Measurements from ENCODE around the gene CARM1. TPM values are rescaled to one million over a fixed set of nuclear protein-coding genes. Genes with fewer than 3 reads are reported as not detected.
"Not testable (repeated sequence)": the region's sequence is repeated elsewhere in the genome, so short reads cannot be mapped to it uniquely, and the experiment has no call there.

Gene CARM1
- polyA plus RNA-seq, 1 experiment, result 33.7 TPM

DNA sequence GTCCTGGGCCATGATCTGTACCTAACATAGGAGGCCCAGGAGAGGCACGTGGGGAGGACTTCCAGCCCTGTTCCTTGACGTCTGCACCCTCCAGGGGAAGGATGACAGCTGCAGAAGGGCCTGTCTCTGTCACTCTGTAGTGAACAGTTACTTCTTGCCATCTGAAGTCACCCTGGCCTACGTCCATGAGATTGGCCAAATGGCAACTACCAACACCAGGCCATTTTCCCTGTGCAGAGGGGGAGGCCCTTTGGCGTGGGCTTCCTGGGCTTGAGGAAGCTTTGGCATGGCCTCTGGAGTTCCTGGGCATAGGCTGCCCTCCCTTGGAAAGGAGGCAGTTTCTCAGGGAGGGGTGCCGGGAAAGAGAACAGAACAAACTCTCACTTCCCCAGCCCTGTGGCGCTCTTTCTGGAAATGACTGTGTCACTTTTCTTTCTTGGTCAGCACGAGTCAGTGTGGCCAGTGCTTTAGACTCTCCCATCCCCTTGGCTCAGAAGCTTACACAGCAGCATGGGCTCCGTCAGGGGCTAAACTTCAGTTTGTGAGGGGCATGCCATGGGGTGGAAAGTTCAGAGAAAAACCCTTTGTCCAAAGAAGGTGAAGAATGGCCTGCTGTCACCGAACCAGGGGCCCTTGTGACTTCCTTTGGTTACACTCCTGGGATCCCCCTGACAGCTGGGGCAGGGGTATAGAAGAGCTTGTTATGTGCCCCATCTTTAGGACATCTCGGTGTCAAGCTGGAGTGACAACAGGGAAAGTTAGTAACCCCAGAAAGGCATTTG, 5.3 kb downstream of the CARM1 start:
- H3K4me3 ChIP-seq (ENCODE audit: low read depth, low read length), result no peak overlapping the region
- TF ChIP-seq, protein P1, sequence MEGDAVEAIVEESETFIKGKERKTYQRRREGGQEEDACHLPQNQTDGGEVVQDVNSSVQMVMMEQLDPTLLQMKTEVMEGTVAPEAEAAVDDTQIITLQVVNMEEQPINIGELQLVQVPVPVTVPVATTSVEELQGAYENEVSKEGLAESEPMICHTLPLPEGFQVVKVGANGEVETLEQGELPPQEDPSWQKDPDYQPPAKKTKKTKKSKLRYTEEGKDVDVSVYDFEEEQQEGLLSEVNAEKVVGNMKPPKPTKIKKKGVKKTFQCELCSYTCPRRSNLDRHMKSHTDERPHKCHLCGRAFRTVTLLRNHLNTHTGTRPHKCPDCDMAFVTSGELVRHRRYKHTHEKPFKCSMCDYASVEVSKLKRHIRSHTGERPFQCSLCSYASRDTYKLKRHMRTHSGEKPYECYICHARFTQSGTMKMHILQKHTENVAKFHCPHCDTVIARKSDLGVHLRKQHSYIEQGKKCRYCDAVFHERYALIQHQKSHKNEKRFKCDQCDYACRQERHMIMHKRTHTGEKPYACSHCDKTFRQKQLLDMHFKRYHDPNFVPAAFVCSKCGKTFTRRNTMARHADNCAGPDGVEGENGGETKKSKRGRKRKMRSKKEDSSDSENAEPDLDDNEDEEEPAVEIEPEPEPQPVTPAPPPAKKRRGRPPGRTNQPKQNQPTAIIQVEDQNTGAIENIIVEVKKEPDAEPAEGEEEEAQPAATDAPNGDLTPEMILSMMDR (IDR thresholded peaks at IDR 0.05; ENCODE audit: insufficient read depth, low read depth, low read length), result no peak
- ChIA-PET POLR2A (no interaction called here), CTCF (interaction anchor here (0.5 to 2.1 kb wide), 3 partner anchors 12 to 311 kb away, joined by 3 to 8 read pairs (median 4); partner anchors contain the start of genes DNM2 and KRI1)
- H3K36me3 ChIP-seq (ENCODE audit: control insufficient read depth, insufficient read depth, low read length), result no peaks in the 10 kb centered on the region
- no peak for DNase-seq (ENCODE audit: low read depth)
- no peaks in the 10 kb centered on the region for H3K27me3 ChIP-seq (ENCODE audit: control insufficient read depth, insufficient read depth, low read length)

DNA sequence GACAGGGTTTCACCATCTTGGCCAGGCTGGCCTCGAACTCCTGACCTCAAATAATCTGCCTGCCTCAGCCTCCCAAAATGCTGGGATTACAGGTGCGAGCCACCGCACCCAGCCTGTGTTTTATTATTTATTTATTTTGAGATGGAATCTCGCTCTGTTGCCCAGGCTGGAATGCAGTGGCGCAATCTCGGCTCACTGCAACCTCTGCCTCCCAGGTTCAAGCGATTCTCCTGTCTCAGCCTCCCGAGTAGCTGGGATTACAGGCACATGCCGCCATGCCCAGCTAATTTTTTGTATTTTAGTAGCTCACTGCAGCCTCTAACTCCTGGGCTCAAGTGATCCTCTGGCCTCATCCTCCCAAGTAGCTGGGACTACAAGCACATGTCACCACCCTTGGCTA, 6.3 kb downstream of the CARM1 start:
- CTCF ChIA-PET, result interaction anchor here (0.9 to 2.1 kb wide), 4 partner anchors 13 to 160 kb away, joined by 3 to 8 read pairs (median 4); partner anchors contain the start of gene DNM2
- POLR2A ChIA-PET; H3K27me3 ChIP-seq (ENCODE audit: control insufficient read depth, insufficient read depth, low read length); DNase-seq (ENCODE audit: low read depth); H3K36me3 ChIP-seq (ENCODE audit: control insufficient read depth, insufficient read depth, low read length); H3K4me3 ChIP-seq (ENCODE audit: low read depth, low read length): not testable (repeated sequence)

DNA sequence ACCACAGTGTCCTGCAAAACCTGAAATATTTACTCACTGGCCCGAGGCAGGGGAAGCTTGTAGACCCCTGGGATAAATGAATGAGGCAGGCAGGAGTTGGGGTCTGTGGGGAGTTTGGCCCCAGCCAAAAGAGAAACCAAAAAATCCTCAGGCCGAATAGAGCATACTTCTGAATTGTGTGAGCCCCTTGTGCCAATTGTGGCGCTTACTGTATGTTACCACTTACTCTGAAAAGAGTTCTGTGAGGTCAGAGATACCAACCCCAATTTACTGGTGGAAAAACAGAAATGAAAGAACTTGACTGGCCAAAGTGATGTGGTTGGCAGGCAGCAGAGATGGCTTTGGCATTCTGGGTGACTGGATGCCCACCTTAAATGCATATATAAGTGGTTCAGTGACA, 6.9 kb downstream of the CARM1 start:
- TF ChIP-seq, protein P1 (IDR thresholded peaks at IDR 0.05; ENCODE audit: insufficient read depth, low read depth, low read length), result no peak
- H3K27me3 ChIP-seq (ENCODE audit: control insufficient read depth, insufficient read depth, low read length), result no peaks in the 10 kb centered on the region
- no peak for DNase-seq (ENCODE audit: low read depth)
- POLR2A ChIA-PET, result no interaction called here
- CTCF ChIA-PET, result interaction anchor here (0.9 to 2.1 kb wide), 3 partner anchors 32 to 161 kb away, joined by 3 to 8 read pairs (median 4); partner anchors contain the start of gene DNM2
- no peaks in the 10 kb centered on the region for H3K36me3 ChIP-seq (ENCODE audit: control insufficient read depth, insufficient read depth, low read length)
- H3K4me3 ChIP-seq (ENCODE audit: low read depth, low read length), result no peak overlapping the region

DNA sequence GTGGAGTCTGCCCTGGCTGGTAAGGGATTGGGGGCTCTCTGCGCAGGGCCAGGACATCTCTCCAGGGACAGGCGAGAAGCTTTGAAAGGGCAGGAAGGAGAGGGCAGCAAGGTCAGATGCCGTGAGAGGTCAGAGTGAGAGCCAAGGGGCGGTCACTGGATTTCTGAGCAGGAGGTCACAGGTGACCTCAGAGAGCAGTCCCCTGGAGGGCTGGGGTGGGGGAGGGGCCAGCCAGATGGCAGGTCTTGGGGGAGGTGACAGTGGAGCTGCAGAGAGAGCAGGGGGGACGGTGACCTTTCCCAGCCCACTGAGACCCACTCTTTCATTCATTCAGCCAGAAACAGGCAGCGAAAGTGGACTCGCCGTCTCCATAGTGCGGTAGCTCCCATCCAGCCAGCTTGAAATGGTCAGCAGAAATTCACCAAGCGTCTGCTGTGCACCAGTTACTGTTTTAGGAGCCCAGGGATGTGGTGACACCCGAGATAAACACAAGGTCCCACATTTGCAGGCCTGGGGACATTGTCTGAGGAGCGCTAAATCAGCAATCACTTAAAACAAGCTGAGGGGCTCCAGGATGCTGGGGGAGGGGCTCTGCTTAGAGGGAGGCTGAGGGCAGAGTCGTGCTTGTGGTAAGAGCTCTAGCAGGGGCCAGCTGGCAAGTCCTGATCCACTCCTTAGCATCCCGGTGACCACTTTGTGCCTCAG, 10.2 kb downstream of the CARM1 start:
- no peaks in the 10 kb centered on the region for H3K36me3 ChIP-seq (ENCODE audit: control insufficient read depth, insufficient read depth, low read length)
- no peak for DNase-seq (ENCODE audit: low read depth)
- no peaks in the 10 kb centered on the region for H3K27me3 ChIP-seq (ENCODE audit: control insufficient read depth, insufficient read depth, low read length)
- TF ChIP-seq, protein P1 (IDR thresholded peaks at IDR 0.05; ENCODE audit: insufficient read depth, low read depth, low read length), result no peak
- ChIA-PET POLR2A (no interaction called here), CTCF (interaction anchor here (0.6 to 2.9 kb wide), 4 partner anchors 9 to 55 kb away, joined by 3 to 13 read pairs (median 8); no protein-coding TSS in a partner anchor)
- H3K4me3 ChIP-seq (ENCODE audit: low read depth, low read length), result no peak overlapping the region

DNA sequence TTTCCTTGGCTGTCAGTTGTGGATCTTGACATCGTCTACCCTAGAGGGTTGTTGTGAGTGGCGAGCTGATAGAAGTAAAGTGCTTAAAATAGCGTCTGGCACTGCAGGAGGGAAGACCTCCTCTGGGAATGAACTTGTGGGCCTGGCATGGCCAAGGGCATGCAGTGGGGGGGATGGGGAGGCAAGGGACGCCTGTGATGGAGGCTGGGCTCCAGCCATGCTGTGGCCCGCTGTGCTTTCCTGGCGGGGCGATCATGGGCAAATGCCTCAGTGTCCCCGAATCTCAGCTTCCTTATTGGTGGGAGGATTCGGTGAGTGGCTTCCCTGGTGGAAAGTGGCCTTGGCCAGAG, 10.7 kb downstream of the CARM1 start:
- ChIA-PET POLR2A (no interaction called here), CTCF (interaction anchor here (1.4 to 2.9 kb wide), 3 partner anchors 9 to 54 kb away, joined by 4 to 13 read pairs (median 13); no protein-coding TSS in a partner anchor)
- DNase-seq (ENCODE audit: low read depth), result no peak
- no peaks in the 10 kb centered on the region for H3K36me3 ChIP-seq (ENCODE audit: control insufficient read depth, insufficient read depth, low read length)
- TF ChIP-seq, protein P1 (IDR thresholded peaks at IDR 0.05; ENCODE audit: insufficient read depth, low read depth, low read length), result no peak
- H3K27me3 ChIP-seq (ENCODE audit: control insufficient read depth, insufficient read depth, low read length), result no peaks in the 10 kb centered on the region
- H3K4me3 ChIP-seq (ENCODE audit: low read depth, low read length), result no peak overlapping the region
